Mesendoderm (in vitro differentiated cells): ENCODE measurements around the gene XAB2.

ENCODE experiments used
- DNase-seq: peaks from one replicate; pipeline ENCODE4 v3.0.0; 2013
- H2AK5ac ChIP-seq: 2 replicates; pipeline ENCODE4 v1.6.1; 2013; ENCODE audit warnings: low read length, inconsistent platforms
- H2BK120ac ChIP-seq: 2 replicates; pipeline ENCODE4 v1.6.1; 2013; ENCODE audit warnings: low read depth, mild to moderate bottlenecking, low read length, moderate library complexity, mixed read lengths
- H2BK15ac ChIP-seq: replicated peaks from 2 replicates; pipeline ENCODE4 v1.6.1; 2013; ENCODE audit warnings: low read depth, mild to moderate bottlenecking, moderate library complexity
- H2BK5ac ChIP-seq: 2 replicates; pipeline ENCODE4 v1.6.1; 2013; ENCODE audit warnings: low read length, inconsistent platforms
- H3K18ac ChIP-seq: 2 replicates; pipeline ENCODE4 v1.6.1; 2013; ENCODE audit warnings: mild to moderate bottlenecking, low read length, mixed read lengths
- H3K23ac ChIP-seq: one replicate; pipeline ENCODE4 v1.6.1; 2013; ENCODE audit warnings: low read length
- H3K27ac ChIP-seq: 2 replicates; pipeline ENCODE4 v1.5.1; 2013; ENCODE audit warnings: low read depth, mild to moderate bottlenecking, inconsistent platforms, low read length, moderate library complexity
- H3K27me3 ChIP-seq: 2 replicates; pipeline ENCODE4 v1.6.1; 2013; ENCODE audit warnings: low read length, control low read depth, mild to moderate bottlenecking, inconsistent platforms; ENCODE audit not compliant: insufficient read depth, poor library complexity
- H3K36me3 ChIP-seq: 2 replicates; pipeline ENCODE4 v1.6.1; 2013; ENCODE audit warnings: low read length, inconsistent platforms; ENCODE audit not compliant: control insufficient read depth, insufficient read depth
- H3K4ac ChIP-seq: one replicate; pipeline ENCODE4 v1.6.1; 2013; ENCODE audit warnings: low read depth, mild to moderate bottlenecking, low read length, moderate library complexity
- H3K4me1 ChIP-seq: 2 replicates; pipeline ENCODE4 v1.6.1; 2013; ENCODE audit warnings: low read depth, low read length, inconsistent platforms; ENCODE audit not compliant: control insufficient read depth
- H3K4me2 ChIP-seq: 2 replicates; pipeline ENCODE4 v1.6.1; 2013; ENCODE audit warnings: low read length
- H3K4me3 ChIP-seq: 2 replicates; pipeline ENCODE4 v1.5.1; 2013; ENCODE audit warnings: mild to moderate bottlenecking, low read length
- H3K56ac ChIP-seq: one replicate; pipeline ENCODE4 v1.6.1; 2013; ENCODE audit warnings: low read length
- H3K79me1 ChIP-seq: 2 replicates; pipeline ENCODE4 v1.6.1; 2013; ENCODE audit warnings: low read length, inconsistent platforms
- H3K79me2 ChIP-seq: 2 replicates; pipeline ENCODE4 v1.6.1; 2013; ENCODE audit warnings: mild to moderate bottlenecking, low read length; ENCODE audit not compliant: control insufficient read depth, insufficient read depth
- H3K9ac ChIP-seq: 2 replicates; pipeline ENCODE4 v1.6.1; 2013; ENCODE audit warnings: low read length, inconsistent platforms
- H4K5ac ChIP-seq: one replicate; pipeline ENCODE4 v1.6.1; 2013; ENCODE audit warnings: low read length
- H4K8ac ChIP-seq: one replicate; pipeline ENCODE4 v1.6.1; 2013; ENCODE audit warnings: low read depth, mild to moderate bottlenecking, control low read depth, low read length, moderate library complexity
- WGBS: extraction: QIAGEN DNeasy Blood & Tissue Kit; methylation state at CpG from one replicate; pipeline ENCODE4 v1.1.7; 2013; ENCODE audit warnings: low lambda C conversion rate, missing lambda C conversion rate; ENCODE audit not compliant: insufficient coverage; ENCODE audit errors: extremely low coverage; 5-methylcytosine and 5-hydroxymethylcytosine counted together

XAB2 gene

DNA sequence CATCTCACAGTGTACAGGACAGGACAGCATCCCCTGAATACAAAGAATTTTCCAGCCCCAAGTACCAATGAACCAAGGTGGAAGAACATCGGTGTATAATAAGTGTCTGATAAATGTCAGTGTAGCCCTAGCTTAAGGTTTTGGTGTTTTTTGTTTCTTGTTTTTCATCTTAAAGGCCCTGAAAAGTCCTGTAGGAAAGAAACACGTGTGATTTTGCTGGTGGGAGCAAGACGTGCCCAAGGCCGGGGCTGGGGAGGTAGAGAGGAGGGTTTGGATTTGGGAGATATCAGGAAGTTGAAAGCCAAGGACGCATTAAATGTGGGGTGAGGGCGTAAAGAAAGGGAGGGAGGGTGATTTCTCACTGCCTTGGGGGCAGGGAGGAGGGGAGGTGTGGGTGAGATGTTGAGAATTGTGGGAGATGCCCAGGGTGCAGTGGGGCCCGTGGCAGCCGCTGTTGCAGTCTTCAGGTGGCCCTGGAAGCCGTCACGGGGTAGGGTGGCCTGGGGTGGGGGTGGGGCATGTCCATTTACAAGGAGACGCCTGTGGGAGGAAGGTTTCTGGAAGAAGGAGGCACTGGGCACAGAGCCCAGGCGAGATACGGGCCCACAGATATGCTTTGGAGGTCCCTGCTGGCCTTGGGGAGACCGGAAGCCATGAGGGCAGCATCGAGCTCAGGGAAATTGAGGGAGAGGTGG is 27.0 kb downstream of the XAB2 start:
- Histone ChIP-seq H4K5ac (no peak overlapping the region), H3K27me3 (no peaks in the 10 kb centered on the region), H3K9ac (no peak overlapping the region), H3K36me3 (no peaks in the 10 kb centered on the region), H2BK15ac (no peak overlapping the region), H3K18ac (no peak overlapping the region), H3K27ac (no peak overlapping the region), H3K56ac (no peak overlapping the region), H3K4me3 (no peak overlapping the region), H3K23ac (no peak overlapping the region), H3K79me2 (no peaks in the 10 kb centered on the region), H4K8ac (no peak overlapping the region), H3K79me1 (peaks cover 2% of the 10 kb centered on the region), H3K4me1 (no peaks in the 10 kb centered on the region), H2BK5ac (no peak overlapping the region), H2BK120ac (no peak overlapping the region), H2AK5ac (no peak overlapping the region), H3K4ac (no peak overlapping the region), H3K4me2 (no peak overlapping the region)
- no peak for DNase-seq
- no CpG with 5 or more reads among the region's 15 CpGs for WGBS

- Histone ChIP-seq H3K18ac (no peak overlapping the region), H3K27ac (no peak overlapping the region), H2BK15ac (no peak overlapping the region), H3K4me1 (no peaks in the 10 kb centered on the region), H3K79me2 (no peaks in the 10 kb centered on the region), H3K9ac (no peak overlapping the region), H2BK120ac (no peak overlapping the region), H3K23ac (no peak overlapping the region), H4K5ac (no peak overlapping the region), H3K4me3 (no peak overlapping the region), H2AK5ac (no peak overlapping the region), H3K27me3 (no peaks in the 10 kb centered on the region), H3K79me1 (peaks cover 2% of the 10 kb centered on the region), H3K4me2 (no peak overlapping the region), H3K4ac (no peak overlapping the region), H3K36me3 (no peaks in the 10 kb centered on the region), H2BK5ac (no peak overlapping the region), H4K8ac (no peak overlapping the region), H3K56ac (no peak overlapping the region)
- DNase-seq: no peak
Observed at GRCh38 chr19:7600721-7601120, 28.6 kb downstream of the XAB2 start.

DNA sequence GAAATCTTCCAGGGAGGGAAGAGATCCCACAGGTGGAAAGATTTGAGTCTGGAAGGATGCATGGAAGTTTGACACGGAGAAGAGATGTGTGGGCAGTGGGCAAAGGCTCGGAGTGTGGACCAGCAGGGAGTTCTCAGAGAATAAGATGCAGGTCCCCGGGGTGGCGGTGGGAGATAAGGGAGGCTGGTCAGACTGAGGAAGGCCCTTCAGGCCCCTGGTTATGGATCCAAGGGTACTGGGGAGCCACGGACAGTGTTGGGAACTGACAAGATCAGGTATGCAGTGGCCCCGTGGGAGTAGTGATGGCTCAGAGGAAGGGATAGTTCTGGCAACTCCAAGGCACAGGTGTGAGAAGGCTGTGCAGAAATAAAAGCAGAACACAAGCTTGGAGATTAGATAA is 31.2 kb downstream of the XAB2 start:
- Histone ChIP-seq H2BK120ac (no peak overlapping the region), H3K9ac (no peak overlapping the region), H2BK15ac (no peak overlapping the region), H3K36me3 (no peaks in the 10 kb centered on the region), H3K27ac (no peak overlapping the region), H3K4me2 (no peak overlapping the region), H3K23ac (no peak overlapping the region), H3K56ac (no peak overlapping the region), H3K18ac (no peak overlapping the region), H3K4me3 (no peak overlapping the region), H2AK5ac (no peak overlapping the region), H2BK5ac (no peak overlapping the region), H4K8ac (no peak overlapping the region), H4K5ac (no peak overlapping the region), H3K79me2 (no peaks in the 10 kb centered on the region), H3K4ac (no peak overlapping the region), H3K27me3 (no peaks in the 10 kb centered on the region), H3K79me1 (no peaks in the 10 kb centered on the region), H3K4me1 (no peaks in the 10 kb centered on the region)
- no CpG with 5 or more reads among the region's 6 CpGs for WGBS
- DNase-seq: no peak

GRCh38 chr19:7597689-7598088 is 31.7 kb downstream of the XAB2 start:
- Histone ChIP-seq H3K4me1 (no peaks in the 10 kb centered on the region), H3K23ac (no peak overlapping the region), H2BK15ac (no peak overlapping the region), H3K18ac (no peak overlapping the region), H3K79me1 (no peaks in the 10 kb centered on the region), H3K4ac (no peak overlapping the region), H3K79me2 (no peaks in the 10 kb centered on the region), H2BK5ac (no peak overlapping the region), H3K4me3 (no peak overlapping the region), H2BK120ac (no peak overlapping the region), H4K8ac (no peak overlapping the region), H3K27me3 (no peaks in the 10 kb centered on the region), H4K5ac (no peak overlapping the region), H3K9ac (no peak overlapping the region), H3K56ac (no peak overlapping the region), H3K36me3 (no peaks in the 10 kb centered on the region), H3K27ac (no peak overlapping the region), H2AK5ac (no peak overlapping the region), H3K4me2 (no peak overlapping the region)
- DNase-seq: peak; percentile 13
- no CpG with 5 or more reads among the region's 9 CpGs for WGBS

GRCh38 chr19:7596211-7596937 is 33.0 kb downstream of the XAB2 start:
- Histone ChIP-seq H4K5ac (no peak overlapping the region), H3K79me2 (no peaks in the 10 kb centered on the region), H3K9ac (peak overlapping the region; percentile 66), H3K4ac (peak overlapping the region; percentile 29), H3K18ac (peak overlapping the region; percentile 86), H3K23ac (no peak overlapping the region), H3K27ac (no peak overlapping the region), H3K79me1 (no peaks in the 10 kb centered on the region), H3K4me3 (peak overlapping the region; percentile 39), H2BK15ac (no peak overlapping the region), H3K4me1 (no peaks in the 10 kb centered on the region), H3K27me3 (no peaks in the 10 kb centered on the region), H2BK120ac (no peak overlapping the region), H3K36me3 (no peaks in the 10 kb centered on the region), H2AK5ac (no peak overlapping the region), H3K4me2 (peak overlapping the region; percentile 66), H2BK5ac (no peak overlapping the region), H4K8ac (no peak overlapping the region), H3K56ac (peak overlapping the region; percentile 80)
- no peak for DNase-seq
- no CpG with 5 or more reads among the region's 70 CpGs for WGBS
